COLO668 (cell line): ENCODE results near the gene COPZ1.
"Not testable (repeated sequence)": the region's sequence is repeated elsewhere in the genome, so short reads cannot be mapped to it uniquely, and the experiment has no call there.

Source experiments
- DNase-seq: peaks from one replicate; lab custom pipeline; 2025; ENCODE audit not compliant: unreplicated experiment; lab: John Stamatoyannopoulos, UW

COPZ1 gene

DNA sequence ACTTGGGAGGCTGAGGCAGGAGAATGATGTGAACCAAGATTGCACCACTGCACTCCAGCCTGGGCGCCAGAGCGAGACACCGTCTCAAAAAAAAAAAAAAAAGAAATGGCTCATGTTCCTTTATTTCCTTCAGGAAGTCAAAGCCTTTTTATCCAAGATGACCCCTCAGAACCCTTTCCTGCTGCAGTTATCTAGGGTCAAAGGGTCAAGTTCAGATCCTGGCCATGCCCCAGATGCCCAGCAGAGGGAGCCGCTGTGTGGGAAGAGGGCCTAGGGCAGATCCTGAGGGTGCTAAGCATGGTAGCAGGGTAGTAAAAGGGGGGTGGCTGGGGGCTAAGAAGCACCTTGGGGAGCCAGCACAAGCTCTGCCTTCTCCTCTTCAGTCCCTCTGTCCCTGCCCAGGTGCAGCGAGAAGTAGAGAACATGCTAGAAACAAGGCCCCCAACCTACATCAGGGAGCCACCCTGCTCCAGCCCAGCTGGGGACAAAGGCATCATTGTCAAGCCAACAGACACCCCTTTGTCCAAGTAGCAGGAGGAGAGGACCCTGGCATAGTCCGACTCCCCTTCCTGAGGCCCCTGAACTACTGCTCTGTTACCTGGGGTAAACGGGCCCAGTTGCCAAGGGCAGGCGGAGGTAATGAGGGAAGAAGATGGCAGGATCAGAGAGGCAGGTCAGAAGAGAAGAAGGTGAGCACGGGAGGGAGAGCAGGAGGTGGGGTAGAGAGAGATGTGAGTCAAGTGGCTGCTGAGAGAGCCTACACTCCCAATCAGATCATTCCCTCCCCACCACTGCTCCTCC, 30.6 kb upstream of the COPZ1 start:
- peak; percentile 32 for DNase-seq

DNA sequence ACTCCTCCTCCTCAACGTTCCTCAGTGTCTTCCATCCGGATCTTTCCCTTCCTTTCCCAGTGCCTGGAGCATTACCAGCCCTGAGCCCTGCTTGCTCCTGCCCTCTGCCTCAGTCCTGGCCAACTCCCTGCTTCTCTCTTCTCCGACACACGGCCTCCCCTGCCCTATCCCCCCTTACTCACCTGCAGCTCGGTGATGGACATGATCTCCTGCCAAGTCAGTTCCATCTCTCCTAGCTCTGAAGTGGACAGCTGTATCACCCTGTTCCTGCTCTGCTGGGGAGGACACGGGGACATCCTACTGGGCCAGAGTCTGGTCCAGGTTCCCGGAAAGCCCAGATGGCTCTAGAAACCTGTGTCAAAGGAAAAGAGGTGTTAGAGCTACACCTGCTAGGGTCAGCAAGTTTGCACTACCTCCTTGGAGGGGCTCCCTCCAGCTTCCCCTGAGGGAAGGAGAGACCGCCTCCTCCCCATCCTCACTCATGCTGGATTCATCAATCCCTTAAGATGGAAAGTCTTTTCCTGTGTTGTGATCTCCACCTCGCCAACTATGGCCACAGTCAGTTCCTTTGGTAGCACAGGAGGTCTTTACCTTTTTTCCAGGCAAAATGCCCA, 29.9 kb upstream of the COPZ1 start:
- no peak for DNase-seq

DNA sequence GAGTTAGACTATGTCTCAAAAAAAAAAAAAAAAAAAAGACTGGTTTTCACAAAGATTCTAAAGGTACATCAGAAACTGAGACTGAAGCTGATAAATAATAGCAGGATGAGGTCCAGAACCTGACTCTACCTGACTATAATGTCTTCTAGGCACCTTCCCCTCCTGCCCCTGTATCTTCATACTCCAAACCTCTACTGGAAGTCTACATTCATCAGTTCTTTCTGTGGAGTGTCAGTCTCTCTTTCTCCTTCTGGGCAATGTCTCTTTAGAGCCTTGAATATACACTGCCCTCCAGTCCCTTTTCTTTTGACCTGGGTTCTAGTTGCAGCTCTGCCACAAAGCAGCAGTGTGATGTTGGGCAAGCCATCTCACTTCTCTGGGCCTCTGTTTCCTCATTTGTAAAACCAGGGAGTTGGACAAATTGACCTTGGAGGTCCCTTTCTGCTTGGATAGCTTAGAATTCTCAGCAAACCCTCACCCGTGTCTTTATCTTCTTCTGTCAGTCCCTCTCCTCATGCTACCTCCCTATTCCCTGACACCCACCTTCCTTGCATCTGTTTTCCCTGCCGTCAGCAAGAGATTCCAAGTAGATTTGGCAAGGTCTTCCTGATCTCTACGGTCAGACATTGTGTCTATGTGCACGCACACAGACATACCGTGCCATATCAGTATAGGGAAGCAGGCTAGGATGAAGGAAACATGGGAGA, 28.4 kb upstream of the COPZ1 start:
- DNase-seq: no peak

DNA sequence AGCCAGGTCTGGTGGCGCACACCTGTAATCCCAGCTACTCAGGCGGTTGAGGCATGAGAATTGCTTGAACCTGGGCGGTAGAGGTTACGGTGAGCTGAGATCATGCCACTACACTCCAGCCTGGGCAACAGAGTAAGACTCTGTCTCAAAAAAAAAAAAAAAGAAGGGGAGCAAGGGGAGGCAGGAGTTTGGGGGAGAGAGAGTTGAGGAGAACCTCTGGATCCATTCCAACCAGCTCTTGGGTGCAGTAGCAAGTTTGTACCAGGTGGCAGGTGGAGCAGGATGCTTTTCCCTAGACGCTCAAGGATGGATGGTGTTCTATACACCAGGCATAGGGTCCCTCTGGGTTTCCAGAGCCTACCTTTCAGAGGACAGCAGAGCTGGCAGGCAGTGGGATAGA, 26.0 kb upstream of the COPZ1 start:
- no peak for DNase-seq

DNA sequence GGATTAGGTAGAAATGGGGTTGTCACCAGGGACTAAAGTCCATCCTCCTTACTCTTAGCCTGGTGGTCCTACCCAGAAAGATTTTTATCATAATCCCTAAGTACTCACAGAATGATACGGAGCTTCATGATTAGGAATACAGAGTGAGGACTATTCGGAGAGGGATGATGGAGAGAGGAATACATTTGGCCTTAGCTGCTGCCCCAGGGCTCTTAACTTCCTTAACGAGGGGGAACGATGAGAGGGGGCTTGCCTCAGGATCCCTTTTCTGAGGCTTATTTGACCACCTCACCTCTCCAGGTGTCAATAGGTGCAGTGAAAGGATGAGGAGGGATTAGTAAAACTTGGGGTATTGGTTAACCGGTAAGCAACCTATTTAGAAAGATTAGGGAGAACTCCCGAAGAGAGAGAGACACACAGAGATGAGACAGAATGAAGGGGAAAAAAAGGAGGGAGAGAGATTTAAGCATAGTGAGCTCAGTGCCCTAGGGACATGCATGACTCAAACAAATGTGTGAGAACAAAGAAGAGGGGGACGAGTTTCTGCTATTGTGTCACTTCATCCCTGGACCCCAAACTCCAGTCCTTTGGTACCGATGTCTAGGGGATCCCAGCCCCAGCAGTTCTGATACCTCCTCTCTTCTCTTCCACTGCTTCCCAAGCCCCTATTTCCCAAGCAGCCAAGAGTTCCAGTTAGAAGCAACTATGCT, 25.3 kb upstream of the COPZ1 start:
- DNase-seq: no peak

DNA sequence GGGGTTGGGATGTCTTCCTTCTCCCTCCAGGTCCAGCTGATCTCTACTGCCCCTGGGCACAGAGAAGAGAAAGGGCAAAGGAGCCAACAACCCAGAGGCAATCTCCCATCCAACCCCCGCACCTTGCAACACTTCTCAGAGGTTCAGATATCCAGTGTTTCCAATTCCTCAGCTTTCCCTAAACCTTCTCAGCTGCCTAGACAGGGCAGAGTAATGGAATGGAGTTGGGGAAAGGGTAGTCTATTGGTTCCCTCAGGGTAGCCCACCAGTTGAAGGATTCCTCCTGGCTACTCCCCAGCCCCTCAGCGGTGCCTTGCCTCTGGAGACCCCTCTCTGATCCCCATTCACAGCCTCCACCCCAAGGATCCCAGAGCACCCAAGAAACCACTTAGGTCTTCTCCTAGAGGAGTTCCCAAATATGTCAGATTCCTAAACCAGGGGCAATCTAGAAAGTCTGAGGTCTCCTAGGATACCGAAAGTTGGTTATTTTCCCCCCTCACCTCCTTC, 24.7 kb upstream of the COPZ1 start:
- DNase-seq: no peak

DNA sequence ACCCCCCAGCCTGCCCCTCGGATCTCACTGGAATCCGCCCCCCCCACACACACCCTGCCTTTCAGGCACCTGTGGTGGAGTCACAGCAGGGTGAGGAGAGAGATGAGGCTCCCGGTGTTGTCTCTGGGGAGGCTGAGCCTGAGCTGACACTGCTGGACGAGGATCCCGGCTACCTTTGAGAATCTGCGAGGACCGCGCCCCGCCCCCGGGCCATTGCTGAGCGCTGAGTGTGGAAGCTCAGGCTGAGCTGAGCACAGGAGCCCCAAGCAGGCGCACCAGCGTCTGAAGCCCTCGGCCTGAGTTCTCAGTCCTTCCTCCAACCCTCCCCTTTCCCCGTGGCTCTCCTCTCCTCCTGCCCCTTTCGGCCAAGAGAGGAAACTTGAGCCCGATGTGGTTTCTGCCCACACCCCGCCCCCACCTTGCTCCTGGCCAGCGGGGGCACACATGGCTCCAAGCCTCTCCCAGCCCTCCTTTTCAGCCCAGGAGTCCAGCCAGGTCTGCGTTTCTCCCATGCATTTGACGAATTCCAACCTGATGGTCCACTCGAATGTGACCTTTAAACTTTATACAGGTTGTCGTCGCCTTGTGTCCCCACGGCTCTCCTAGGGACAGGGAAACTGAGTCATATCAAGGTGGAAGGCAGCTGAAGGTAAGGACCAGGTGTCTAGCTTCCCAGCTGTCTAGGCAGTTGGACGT, 24.1 kb upstream of the COPZ1 start, which contains the start of gene NFE2:
Gene NFE2 (minus strand): TSS at position 284 of the 696 bp plus-strand sequence. CDS start 5,767 bp downstream, outside the sequence.
- peak; percentile 39 for DNase-seq

DNA sequence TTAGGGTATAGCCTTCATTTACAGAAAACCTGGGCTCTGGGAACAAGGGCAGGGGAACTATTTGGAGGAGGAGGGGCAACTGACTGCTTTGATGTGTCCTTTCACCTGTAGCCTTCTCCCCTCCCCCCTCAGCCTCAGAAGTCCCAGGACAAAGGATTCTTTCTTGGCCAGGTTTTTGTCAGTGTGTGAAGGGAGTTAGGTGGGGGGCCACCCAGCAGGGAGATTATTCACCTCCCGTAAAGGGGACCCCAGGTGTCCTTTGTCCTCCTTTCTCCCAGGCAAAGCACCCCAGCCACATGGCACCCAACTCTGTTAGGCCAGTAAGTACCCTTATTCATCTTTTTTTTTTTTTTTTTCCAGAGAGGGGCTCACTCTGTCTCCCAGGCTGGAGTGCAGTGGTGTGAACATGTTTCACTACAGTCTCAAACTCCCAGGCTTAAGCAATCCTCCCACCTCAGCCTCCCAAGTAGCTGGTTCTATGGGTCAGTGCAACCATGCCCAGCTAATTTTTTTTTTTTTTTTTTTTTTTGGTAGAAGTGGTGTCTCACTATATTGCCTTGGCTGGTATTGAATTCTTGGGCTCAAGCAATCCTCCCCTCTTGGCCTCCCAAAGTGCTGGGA, 23.4 kb upstream of the COPZ1 start:
- DNase-seq: no peak

DNA sequence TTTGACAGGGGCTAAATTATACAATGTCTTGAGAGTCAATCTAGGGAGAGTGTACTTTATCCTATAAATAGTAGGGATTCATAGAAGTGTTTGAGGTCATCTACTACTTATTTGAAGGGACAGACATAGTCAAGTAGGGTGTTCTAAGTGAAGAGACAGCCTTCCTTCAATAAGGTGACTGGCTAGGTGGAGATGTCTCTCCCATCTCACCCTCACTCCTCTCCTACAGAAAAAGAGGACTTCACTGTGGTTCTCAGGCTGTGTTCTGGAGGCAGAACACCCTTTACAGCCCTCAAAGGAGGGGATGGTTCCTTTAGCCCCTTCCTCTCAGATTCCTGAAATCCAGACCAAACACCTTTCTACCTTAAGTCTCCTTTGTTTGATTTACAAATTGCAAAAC, 21.3 kb upstream of the COPZ1 start:
- DNase-seq: no peak

DNA sequence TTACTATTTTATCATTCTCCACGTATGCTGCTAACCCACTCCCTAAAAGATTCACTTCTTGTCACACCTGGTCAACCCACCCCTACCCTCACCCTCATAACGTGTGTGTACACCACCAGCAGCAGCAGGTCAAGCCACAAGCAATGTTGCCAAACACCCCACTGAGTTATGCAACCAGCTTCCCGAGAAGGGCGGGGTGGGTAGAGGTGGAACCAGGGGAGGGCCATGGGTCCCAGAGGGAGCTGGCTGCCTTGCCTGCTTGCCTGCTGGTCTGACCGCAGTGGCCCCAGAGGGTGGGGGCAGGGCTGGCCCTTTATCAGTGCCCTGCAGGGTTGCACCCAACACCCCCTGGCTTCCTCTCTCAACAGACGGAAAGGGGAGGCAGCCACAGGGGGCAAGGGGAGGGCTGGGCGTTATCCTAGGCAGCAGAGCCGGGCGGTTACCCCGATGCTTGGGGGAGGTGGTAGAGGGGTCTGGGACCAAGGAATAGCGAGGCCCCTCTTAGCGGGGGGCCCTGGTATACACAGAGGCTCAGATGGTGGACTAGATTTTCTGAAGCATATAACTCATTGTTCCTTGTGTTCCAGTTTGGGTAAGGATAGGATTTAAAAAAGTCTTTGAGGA, 20.6 kb upstream of the COPZ1 start:
- DNase-seq: no peak

DNA sequence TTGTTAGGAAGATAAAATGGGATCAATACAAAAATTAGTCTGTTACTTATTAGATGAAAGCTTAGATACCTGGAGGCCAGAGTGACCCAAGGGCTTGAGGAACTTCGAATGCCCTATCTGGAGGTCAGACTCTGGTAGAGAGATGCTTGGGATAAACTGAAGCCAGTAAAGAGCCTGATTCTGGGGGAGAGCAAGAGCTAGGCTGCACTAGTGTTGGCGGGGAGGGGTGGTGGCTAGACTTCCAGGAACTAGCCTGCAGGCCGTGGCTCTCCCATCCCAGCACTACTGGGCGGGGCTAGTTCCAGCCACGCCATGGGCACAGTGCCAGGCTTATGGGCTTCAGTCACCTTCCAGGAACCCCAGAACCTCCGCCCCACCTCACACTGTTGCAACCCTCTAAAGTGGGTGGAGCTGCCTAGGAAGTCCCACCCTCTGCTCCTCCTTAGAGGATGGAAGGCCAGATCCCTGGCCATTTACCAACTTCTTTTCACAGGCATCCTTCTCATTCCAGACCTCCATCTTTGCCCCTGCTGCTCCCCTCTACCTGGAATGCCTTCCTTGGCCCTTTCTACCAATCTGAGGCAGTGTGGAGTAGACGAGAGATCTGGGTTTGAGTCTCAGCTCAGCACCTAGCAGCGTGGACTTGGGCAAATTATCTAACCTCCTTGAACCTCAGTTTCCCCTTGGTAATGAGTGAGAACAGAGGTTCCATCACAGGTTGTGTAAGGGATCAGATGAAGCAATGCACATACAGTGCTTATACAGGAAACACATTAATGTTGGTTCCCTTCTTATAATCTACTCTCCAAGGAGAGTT, 17.8 kb upstream of the COPZ1 start:
- peak; percentile 65 for DNase-seq

DNA sequence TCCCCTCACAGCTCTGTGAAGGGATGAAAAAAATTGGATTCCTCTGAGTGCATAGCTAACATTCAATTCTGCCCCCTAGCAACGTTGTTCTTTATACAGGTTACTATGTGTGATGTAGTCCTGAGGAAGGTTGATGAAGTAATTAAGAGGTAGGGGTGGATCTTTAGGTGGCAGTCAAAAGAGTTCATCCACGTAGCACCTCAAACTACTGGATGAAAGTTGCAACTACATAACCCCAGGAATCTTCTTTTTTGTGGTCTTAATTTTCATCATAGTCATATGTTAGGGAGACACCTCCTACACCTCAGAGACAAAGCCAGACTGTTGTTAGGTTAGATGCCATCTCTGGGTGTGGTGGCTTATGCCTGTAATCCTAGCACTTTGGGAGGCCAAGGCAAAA, 13.9 kb upstream of the COPZ1 start:
- no peak for DNase-seq

DNA sequence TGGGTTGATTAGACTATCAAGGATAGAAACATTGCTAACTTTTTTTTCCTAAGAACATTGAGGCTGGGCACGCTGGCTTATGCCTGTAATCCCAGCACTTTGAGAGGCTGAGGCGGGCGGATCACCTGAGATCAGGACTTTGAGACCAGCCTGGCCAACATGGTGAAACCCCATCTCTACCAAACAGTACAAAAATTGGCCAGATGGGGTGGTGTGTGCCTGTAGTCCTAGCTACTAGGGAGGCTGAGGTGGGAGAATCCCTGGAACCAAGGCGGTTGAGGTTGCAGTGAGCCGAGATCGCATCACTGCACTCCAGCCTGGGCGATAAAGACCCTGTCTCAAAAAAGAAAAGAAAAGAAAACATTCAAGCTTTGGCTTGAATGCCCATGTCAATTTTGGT, 12.6 kb upstream of the COPZ1 start:
- DNase-seq: not testable (repeated sequence)

DNA sequence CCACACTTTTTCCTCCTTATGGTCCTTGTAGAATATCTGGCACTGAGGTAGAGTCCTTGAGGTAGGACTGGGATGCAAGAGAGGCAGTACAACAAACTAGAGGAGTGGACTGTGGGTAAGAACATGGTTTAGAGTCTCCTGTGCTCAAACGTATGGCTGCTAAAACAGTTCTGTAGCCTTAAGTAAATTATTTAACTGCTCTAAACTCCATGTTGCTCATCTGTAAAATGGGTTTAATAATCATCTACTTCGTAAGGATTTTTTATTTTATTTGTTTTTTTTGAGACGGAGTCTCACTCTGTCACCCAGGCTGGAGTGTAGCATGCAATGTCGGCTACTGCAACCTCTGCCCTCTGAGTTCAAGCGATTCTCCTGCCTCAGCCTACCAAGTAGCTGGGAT, 3.6 kb upstream of the COPZ1 start:
- no peak for DNase-seq

DNA sequence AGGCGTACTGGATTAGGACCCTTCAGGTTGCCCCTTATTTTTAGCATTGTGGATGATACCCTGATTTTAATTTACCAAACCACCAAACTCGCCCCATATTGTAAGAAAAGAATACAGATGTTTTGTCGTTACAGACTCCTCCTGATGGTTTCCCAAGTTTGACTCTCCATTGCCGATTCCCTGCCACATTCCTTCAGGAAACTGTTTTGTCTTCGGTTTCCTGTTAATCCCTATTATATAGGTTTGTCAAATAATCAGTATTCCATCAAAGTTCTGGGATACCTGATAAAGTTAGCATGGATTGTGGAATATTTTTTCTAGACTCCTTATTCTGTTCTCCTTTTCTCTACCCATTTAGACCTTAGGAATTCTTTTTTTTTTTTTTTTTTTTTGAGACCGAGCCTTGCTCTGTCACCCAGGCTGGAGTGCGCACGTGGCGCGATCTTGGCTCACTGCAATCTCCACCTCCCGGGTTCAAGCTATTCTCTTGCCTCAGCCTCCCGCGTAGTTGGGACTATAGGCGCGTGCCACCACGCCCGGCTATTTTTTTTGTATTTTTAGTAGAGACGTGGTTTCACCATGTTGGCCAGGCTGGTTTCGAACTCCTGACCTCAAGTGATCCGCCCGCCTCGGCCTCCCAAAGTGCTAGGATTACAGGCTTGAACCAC, 645 bp downstream of the COPZ1 start:
- DNase-seq: peak; percentile 0

DNA sequence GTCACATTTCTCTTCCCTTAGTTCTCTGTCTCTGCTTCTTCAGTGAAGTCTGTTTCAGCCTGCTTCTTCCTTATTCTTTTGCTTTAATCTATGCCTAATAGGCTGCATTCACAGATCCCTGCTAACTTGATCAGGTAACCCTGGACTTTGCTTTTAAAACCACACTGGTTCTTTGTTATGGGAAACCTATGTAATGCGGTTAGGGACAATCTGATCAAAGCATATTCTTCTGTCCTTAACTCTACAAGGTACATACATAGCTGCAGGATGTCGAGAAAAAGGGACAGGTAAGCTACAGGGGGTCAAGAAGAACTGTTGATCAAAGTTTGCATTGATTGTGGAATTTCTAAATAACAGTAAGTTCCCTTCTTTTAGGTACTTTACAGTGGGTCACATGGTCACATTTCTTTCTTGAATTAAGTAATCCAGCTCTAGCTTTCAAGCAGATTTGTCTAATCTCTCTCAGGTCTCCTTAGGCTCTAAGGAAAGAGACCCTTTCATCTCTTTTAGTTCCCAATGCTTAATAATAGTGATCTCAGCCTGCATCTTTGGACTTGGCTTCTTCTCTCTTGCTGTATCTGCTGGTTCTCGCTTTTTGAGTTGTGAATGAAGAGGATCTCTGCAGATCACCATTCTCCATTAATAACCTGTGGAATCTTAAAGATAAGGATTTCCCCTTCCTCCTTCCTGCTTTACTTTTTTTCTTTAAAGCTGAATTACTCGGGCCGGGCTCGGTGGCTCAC, 3.8 kb downstream of the COPZ1 start:
- DNase-seq: no peak

DNA sequence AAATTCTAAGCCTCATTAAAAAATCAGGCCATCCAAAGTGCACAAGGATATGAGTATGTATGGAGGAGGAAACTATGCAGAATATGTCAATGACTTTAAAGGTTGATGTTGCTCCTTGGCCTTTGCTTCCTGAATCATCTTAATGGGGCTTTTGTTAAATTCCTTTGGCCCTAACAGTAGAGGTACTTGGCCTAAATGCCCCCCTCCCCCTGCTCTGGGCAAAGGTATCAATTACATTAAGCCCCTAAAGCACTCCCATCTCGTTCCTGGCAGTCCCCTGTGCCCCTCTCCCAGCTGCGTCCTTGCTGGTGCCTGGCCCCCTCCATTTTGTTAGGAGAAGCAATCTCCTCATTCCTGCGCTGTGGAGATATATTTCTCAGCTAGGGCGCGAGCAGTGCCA, 4.8 kb downstream of the COPZ1 start:
- no peak for DNase-seq

DNA sequence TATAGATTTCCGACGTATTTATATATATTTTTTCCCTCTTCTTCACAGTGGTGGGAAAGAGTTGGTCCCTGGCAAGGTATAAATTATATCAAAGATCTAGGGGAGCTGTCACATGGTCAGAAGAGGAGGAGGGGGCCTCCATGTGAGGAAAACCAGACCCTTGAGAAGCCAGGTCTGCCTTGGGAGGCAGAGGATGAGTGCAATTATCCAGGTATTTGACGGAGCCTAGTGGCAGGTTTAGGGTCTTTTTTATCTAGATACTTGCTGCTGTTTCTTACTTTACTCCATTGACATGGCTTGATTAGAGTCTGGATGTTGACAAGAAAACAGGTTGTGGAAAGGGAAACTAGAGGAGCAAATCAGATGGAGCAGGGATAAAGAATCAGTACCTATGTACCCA, 5.5 kb downstream of the COPZ1 start:
- DNase-seq: no peak
